Endodermal cell (in vitro differentiated cells): ENCODE measurements around the gene UBE2D2. TPM values are rescaled to one million over a fixed set of nuclear protein-coding genes. Genes with fewer than 3 reads are reported as not detected.
A peak's percentile ranks its signal among the peaks of the same experiment; 100 is the strongest.

Experiments used
- DNase-seq: peaks from one replicate; pipeline ENCODE4 v3.0.0-alpha.2; 2017
- H3K27ac ChIP-seq: 2 replicates; pipeline ENCODE4 v1.5.1; 2013; ENCODE audit warnings: mild to moderate bottlenecking, low read depth, low read length, moderate library complexity
- H3K27me3 ChIP-seq: 2 replicates; pipeline ENCODE4 v1.6.1; 2013; ENCODE audit warnings: mild to moderate bottlenecking, low read length, moderate library complexity; ENCODE audit not compliant: insufficient read depth, control insufficient read depth, poor library complexity, severe bottlenecking
- H3K36me3 ChIP-seq: 2 replicates; pipeline ENCODE4 v1.7.0; 2013; ENCODE audit warnings: mild to moderate bottlenecking, low read length, moderate library complexity; ENCODE audit not compliant: control insufficient read depth, insufficient read depth
- H3K4me1 ChIP-seq: one replicate; pipeline ENCODE4 v1.7.0; 2013; ENCODE audit warnings: low read length; ENCODE audit not compliant: control insufficient read depth, insufficient read depth
- H3K4me3 ChIP-seq: 2 replicates; pipeline ENCODE4 v1.5.1; 2013; ENCODE audit warnings: mild to moderate bottlenecking, low read length, moderate library complexity
- H3K9ac ChIP-seq: 2 replicates; pipeline ENCODE4 v1.6.1; 2013; ENCODE audit warnings: mild to moderate bottlenecking, low read length, moderate library complexity; ENCODE audit not compliant: poor library complexity, severe bottlenecking; ENCODE audit errors: extremely low read depth
- H3K9me3 ChIP-seq: 2 replicates; pipeline ENCODE4 v1.6.1; 2013; ENCODE audit warnings: mild to moderate bottlenecking, low read length, moderate library complexity; ENCODE audit not compliant: control insufficient read depth
- H3K27ac Mint-ChIP-seq: 2 replicates; pipeline ENCODE4 v1.8.0; 2020; ENCODE audit warnings: mixed read lengths
- H3K27me3 Mint-ChIP-seq: 2 replicates; pipeline ENCODE4 v1.8.0; 2021; ENCODE audit warnings: mild to moderate bottlenecking, mixed read lengths; ENCODE audit not compliant: insufficient read depth
- H3K36me3 Mint-ChIP-seq: 2 replicates; pipeline ENCODE4 v1.8.0; 2020; ENCODE audit warnings: low read depth, mixed read lengths
- H3K4me1 Mint-ChIP-seq: 2 replicates; pipeline ENCODE4 v1.8.0; 2020; ENCODE audit warnings: mixed read lengths
- H3K4me3 Mint-ChIP-seq: 2 replicates; pipeline ENCODE4 v1.8.0; 2020; ENCODE audit warnings: mild to moderate bottlenecking, moderate library complexity, mixed read lengths
- H3K9me3 Mint-ChIP-seq: 2 replicates; pipeline ENCODE4 v1.8.0; 2020; ENCODE audit warnings: mild to moderate bottlenecking, mixed read lengths
- CTCF ChIP-seq: fragments of 200-600 bp; sonication (generic); conservative IDR thresholded peaks from 2 replicates; pipeline ENCODE4 v1.5.0; 2021; ENCODE audit warnings: antibody characterized with exemption, mild to moderate bottlenecking
- WGBS, 2 experiments: methylation state at CpG; one replicate each; pipeline versions ENCODE4 v1.1.5 to v1.1.7; 2013; ENCODE audit warnings: missing lambda C conversion rate in 2 of 2, mixed read lengths in 1 of 2; ENCODE audit not compliant: insufficient coverage in 1 of 2, insufficient read length in 1 of 2; 5-methylcytosine and 5-hydroxymethylcytosine counted together
- total RNA-seq, 2 donors: library from RNA; stranded (reverse); fragmentation: NEBNext Ultra II Directional in 1 of 2; extraction: Animal tissue kit (Norgen Biotek cat#: 25700) in 1 of 2; gene quantifications; 2 replicates in 1 of 2; 3 replicates in 1 of 2; pipeline ENCODE4 v1.2.1, GENCODE V29; 2021

The UBE2D2 gene
- total RNA-seq, 2 donors from 2014 or later, result 172 to 202 TPM

GRCh38 chr5:139650689-139651042, 89.5 kb downstream of the UBE2D2 start:
- peaks cover 28% of the 10 kb centered on the region for H3K4me1 ChIP-seq
- peak overlapping the region; percentile 47 for H3K9ac ChIP-seq
- Mint-ChIP-seq H3K9me3 (no peaks in the 10 kb centered on the region), H3K27ac (peak overlapping the region; percentile 87), H3K4me3 (peak overlapping the region; percentile 98), H3K27me3 (peaks cover 13% of the 10 kb centered on the region), H3K36me3 (no peaks in the 10 kb centered on the region), H3K4me1 (peaks cover 52% of the 10 kb centered on the region)
- DNase-seq, result no peak
- peak; percentile 12 for TF ChIP-seq CTCF
- H3K27me3 ChIP-seq, result peaks cover 15% of the 10 kb centered on the region
- 0 to 1% methylated on average over 1 to 13 of the region's 13 CpGs for WGBS, 2 experiments
- H3K27ac ChIP-seq, result peak overlapping the region; percentile 84
- H3K36me3 ChIP-seq, result no peaks in the 10 kb centered on the region
- peak overlapping the region; percentile 90 for H3K4me3 ChIP-seq
- H3K9me3 ChIP-seq, result no peaks in the 10 kb centered on the region

GRCh38 chr5:139651043-139651834, 90.1 kb downstream of the UBE2D2 start:
- Histone ChIP-seq H3K9ac (peak overlapping the region; percentile 47), H3K27me3 (peaks cover 12% of the 10 kb centered on the region), H3K27ac (peak overlapping the region; percentile 84), H3K9me3 (no peaks in the 10 kb centered on the region), H3K4me1 (peaks cover 28% of the 10 kb centered on the region), H3K36me3 (no peaks in the 10 kb centered on the region), H3K4me3 (peak overlapping the region; percentile 90)
- 13 to 56% methylated on average over 2 to 14 of the region's 14 CpGs for WGBS, 2 experiments
- no peaks in the 10 kb centered on the region for H3K9me3 Mint-ChIP-seq
- no peak for TF ChIP-seq CTCF
- H3K4me3 Mint-ChIP-seq, result peak overlapping the region; percentile 98
- peaks cover 54% of the 10 kb centered on the region for H3K4me1 Mint-ChIP-seq
- peaks cover 7% of the 10 kb centered on the region for H3K27me3 Mint-ChIP-seq
- peak; percentile 89 for DNase-seq
- H3K27ac Mint-ChIP-seq, result peak overlapping the region; percentile 95
- no peaks in the 10 kb centered on the region for H3K36me3 Mint-ChIP-seq

- H3K4me3 ChIP-seq, result peak overlapping the region; percentile 70
- H3K36me3 ChIP-seq, result no peaks in the 10 kb centered on the region
- Mint-ChIP-seq H3K4me3 (peak overlapping the region; percentile 98), H3K27me3 (no peaks in the 10 kb centered on the region), H3K4me1 (peaks cover 45% of the 10 kb centered on the region), H3K27ac (peak overlapping the region; percentile 95), H3K36me3 (no peaks in the 10 kb centered on the region), H3K9me3 (no peaks in the 10 kb centered on the region)
- H3K4me1 ChIP-seq, result peaks cover 24% of the 10 kb centered on the region
- DNase-seq, result peak; percentile 93
- 27 to 34% methylated on average over 5 to 9 of the region's 23 CpGs for WGBS, 2 experiments
- H3K27me3 ChIP-seq, result peaks cover 5% of the 10 kb centered on the region
- H3K27ac ChIP-seq, result peak overlapping the region; percentile 81
- no peak for TF ChIP-seq CTCF
- H3K9ac ChIP-seq, result no peak overlapping the region
- H3K9me3 ChIP-seq, result no peaks in the 10 kb centered on the region
Measured at GRCh38 chr5:139651853-139652787, 91.0 kb downstream of the UBE2D2 start.
